ENCODE results near the gene SSX2.
"Not testable (repeated sequence)": the region's sequence is repeated elsewhere in the genome, so short reads cannot be mapped to it uniquely, and the experiment has no call there.

Gene SSX2

DNA sequence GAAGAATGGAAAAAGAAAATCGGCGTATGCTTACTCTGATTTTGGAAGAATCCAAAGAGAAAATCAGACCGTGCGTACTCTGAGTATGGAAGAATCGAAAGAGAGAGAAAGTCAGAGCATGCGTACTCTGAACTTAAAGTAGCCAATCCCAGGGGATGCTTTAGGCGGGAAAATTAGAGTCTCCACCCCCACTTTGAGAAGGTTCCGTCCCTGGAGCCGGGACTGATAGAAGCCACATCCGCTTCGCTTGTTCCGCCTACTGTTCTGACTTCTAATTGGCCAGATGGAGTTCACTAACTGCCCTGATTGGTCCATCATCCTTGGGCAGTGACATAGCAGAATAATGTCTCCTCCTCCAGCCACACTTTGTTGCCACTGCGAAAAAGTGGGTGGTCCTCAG, at the start of gene SSX2:
TSS of gene SSX2 (minus strand) at position 101 of the 400 bp plus-strand sequence. CDS start 1,429 bp downstream, outside the sequence.
- not testable (repeated sequence) for DNase-seq (ENCODE audit: low read depth)

DNA sequence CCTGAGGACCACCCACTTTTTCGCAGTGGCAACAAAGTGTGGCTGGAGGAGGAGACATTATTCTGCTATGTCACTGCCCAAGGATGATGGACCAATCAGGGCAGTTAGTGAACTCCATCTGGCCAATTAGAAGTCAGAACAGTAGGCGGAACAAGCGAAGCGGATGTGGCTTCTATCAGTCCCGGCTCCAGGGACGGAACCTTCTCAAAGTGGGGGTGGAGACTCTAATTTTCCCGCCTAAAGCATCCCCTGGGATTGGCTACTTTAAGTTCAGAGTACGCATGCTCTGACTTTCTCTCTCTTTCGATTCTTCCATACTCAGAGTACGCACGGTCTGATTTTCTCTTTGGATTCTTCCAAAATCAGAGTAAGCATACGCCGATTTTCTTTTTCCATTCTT, 44.0 kb upstream of the SSX2 start, which contains the start of gene SSX2B:
TSS of gene SSX2B (plus strand) at position 301 of the 400 bp plus-strand sequence. CDS start 1,429 bp downstream, outside the sequence.
- not testable (repeated sequence) for DNase-seq (ENCODE audit: low read depth)

- not testable (repeated sequence) for DNase-seq (ENCODE audit: low read depth)
Observed at GRCh38 chrX:52692034-52692433, 14.9 kb downstream of the SSX2 start.

DNA sequence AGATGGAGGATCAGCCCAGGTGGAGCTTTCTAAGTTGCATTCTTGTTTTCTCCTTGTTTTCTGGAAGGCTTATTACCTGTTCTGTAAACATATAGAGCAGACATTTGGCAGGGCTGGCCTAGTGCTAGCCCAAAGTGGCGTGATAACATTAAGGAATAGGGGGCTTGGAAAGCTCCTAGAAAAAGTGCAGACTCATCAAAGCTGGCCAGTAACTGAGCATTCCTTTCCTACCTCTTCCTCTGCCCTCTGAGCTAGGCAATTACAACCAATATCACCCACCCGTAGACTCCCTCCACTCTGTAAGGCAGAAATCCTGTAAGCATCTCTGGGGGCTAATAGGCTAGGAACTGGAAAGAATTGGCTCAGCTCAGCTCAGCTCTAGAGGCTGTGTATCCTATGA, 44.8 kb downstream of the SSX2 start:
- not testable (repeated sequence) for DNase-seq (ENCODE audit: low read depth)

GRCh38 chrX:52655475-52655874, 51.5 kb downstream of the SSX2 start:
- not testable (repeated sequence) for DNase-seq (ENCODE audit: low read depth)

- DNase-seq (ENCODE audit: low read depth): not testable (repeated sequence)
Observed at GRCh38 chrX:52654800-52655199, 52.2 kb downstream of the SSX2 start, which contains the start of gene SSX7. Gene SSX7, minus strand, starts transcription at chrX:52654900. Its CDS starts 1,428 bp downstream, at chrX:52653472.

GRCh38 chrX:52650676-52651075, 56.3 kb downstream of the SSX2 start:
- not testable (repeated sequence) for DNase-seq (ENCODE audit: low read depth)

- not testable (repeated sequence) for DNase-seq (ENCODE audit: low read depth)
Observed at GRCh38 chrX:52648956-52649355, 58.0 kb downstream of the SSX2 start.

All from activated T-cell treated with anti-CD3 and anti-CD28 coated beads for 48 hours (primary cell).